GM12801 (cell line): ENCODE results near the gene HDGFL3.

ENCODE experiments used
- TF ChIP-seq, protein P1 (sequence below): IDR thresholded peaks from one replicate; pipeline ENCODE4 v1.5.1; 2011; ENCODE audit warnings: control low read depth; ENCODE audit not compliant: insufficient read length; ENCODE audit errors: extremely low read depth

The HDGFL3 gene

DNA sequence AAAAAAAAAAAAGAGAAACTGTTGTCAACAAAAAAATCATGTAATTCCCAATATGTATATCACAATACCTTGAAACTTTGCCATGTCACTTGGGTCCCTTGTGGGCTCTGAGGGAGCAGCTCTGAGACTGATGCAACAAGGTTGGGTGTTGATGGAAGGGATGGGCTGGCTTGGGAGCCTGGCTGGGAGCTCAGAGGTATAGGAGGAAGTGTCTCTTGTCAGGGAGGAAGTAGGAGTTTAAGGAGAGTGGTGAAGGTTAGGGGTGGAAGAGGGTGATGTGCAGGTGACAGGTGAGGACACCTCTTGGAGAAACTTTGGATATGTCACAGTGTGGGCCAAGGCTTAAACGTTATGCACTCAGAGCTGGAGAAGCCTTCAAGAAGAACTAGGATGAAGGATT, 102.2 kb downstream of the HDGFL3 start:
- TF ChIP-seq, protein P1, sequence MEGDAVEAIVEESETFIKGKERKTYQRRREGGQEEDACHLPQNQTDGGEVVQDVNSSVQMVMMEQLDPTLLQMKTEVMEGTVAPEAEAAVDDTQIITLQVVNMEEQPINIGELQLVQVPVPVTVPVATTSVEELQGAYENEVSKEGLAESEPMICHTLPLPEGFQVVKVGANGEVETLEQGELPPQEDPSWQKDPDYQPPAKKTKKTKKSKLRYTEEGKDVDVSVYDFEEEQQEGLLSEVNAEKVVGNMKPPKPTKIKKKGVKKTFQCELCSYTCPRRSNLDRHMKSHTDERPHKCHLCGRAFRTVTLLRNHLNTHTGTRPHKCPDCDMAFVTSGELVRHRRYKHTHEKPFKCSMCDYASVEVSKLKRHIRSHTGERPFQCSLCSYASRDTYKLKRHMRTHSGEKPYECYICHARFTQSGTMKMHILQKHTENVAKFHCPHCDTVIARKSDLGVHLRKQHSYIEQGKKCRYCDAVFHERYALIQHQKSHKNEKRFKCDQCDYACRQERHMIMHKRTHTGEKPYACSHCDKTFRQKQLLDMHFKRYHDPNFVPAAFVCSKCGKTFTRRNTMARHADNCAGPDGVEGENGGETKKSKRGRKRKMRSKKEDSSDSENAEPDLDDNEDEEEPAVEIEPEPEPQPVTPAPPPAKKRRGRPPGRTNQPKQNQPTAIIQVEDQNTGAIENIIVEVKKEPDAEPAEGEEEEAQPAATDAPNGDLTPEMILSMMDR = no peak

DNA sequence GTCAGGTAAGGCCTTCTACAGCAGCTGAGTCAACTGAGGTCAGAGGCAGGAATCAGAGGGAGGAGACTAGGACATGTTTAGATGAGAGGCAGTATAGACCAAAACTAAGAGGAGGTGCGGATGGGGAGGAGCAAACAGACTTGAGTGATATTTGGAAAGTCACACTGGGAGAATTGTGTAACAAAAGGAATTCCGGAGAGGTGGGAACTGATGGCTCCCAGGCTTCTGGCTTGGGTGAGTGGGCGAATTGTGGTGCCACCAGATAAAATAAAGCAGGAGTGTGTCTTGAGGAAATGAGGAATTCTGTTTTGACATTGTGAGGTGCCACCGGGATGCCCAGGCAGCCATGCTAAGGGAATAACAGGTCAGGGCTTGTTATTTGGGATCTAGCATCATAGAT, 103.5 kb downstream of the HDGFL3 start:
- TF ChIP-seq, protein P1 = no peak

DNA sequence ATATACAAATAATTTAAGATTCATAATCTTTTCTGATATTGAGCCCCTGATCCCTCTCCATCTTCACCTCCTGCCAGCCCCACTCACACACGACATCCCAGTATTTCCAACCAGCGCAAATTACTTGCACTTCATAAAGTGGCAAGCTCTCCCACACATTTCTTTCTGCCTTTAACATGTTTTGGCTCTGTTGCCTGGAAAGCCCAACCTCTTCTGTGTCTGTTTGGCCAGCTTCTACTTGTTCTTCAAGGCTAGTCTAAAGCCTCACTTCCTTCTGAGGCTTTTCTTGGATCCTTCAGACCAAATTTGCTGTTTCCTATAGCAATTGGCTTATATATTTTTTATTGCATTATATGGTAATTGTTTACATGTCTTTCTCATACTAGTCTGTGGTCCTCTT, 105.3 kb downstream of the HDGFL3 start:
- TF ChIP-seq, protein P1 = no peak

DNA sequence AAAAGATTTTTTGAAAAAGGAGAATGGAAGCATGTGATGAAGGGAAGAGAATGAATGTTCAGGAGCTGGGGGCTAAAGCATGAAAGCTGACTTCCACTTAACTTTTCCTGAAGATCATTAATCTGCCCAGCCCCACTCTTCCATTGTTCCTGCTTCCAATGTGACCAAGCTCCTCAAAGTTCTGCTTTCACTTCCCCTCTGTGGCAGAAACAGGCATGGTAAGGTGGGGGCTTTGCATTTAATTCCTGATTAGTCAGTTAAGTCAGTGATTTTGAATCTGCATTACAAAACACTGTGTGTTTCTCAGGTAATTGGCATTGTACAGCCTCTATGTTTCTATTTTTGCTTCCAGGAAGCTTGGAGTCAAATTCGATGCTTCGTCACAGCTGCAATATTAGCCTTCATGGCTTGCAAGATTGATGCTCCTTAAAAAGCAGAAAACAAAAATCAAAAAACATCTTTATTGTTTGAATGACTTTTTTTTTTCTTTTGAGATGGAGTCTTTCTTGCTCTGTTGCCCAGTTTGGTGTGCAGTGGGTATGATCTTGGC, 107.5 kb downstream of the HDGFL3 start:
- TF ChIP-seq, protein P1 = no peak

DNA sequence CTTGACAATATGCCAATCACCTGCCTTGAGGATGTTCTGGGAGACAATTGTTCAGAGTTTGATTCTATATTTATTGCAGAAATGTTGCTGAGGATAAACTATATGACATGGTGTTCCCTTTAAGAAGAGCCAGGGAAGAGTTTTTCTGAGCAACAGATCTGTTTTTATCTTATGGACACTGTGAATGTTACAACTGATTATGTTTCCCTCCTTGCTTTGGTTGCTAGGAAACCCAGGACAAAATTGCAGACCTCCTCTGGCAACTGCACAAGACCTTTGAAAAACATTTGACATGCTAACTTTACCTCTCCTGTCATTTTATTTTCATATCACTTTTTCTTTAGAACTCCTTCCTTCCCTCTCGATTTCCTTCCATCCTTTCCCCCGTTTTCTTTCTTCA, 108.3 kb downstream of the HDGFL3 start:
- TF ChIP-seq, protein P1 = no peak

DNA sequence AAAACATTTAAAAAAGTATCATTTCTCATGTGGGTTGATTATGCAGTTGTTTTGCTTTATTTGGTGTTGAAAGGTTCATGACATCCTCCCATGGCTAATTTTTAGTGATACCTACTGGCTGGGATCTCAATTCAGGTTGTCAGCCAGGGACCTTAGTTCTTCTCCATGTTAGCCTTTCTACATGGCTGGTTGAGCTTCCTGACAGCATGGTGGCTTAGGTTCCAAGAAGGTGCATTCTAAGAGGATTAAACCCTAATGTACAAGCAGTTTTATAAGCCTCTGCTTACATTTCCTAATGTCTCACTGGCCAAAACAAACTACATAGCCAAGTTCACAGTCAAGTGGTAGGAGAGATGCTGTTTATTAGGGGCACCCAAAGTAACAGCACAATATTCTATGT, 109.5 kb downstream of the HDGFL3 start:
- TF ChIP-seq, protein P1 = no peak

DNA sequence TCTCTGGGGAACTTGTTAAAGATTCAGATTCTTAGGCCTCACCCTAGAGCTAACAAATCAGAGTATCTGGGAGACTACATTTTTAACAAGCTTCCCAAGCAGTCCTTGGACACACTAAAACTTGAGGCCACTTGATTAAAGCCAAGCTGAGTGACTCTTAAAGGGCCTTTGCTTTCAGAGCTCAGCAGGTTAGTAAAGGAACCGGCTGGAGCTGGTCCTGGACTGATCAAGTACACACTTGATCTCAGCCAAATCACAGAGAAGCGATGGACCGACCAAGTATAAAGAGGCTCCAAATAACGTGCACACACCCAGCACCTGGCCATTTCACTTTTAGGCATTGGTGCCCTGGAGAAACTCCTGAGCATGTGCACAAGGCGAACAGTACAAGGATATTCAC, 113.0 kb downstream of the HDGFL3 start:
- TF ChIP-seq, protein P1 = no peak
